GM12878 (cell line): ENCODE measurements around the gene MFSD12. TPM values are rescaled to one million over a fixed set of nuclear protein-coding genes. Genes with fewer than 3 reads are reported as not detected.

ENCODE experiments used
- SIX5 ChIP-seq: IDR thresholded peaks from 2 replicates; pipeline ENCODE4 v1.6.1; 2011; ENCODE audit warnings: mild to moderate bottlenecking, low read depth, low read length, moderate library complexity; ENCODE audit not compliant: severe bottlenecking
- SP1 ChIP-seq: IDR thresholded peaks from one replicate; pipeline ENCODE4 v1.6.1; 2011; ENCODE audit warnings: low read depth, low read length
- SPI1 ChIP-seq: IDR thresholded peaks from 2 replicates; pipeline ENCODE4 v1.6.1; 2011; ENCODE audit warnings: low read depth, mild to moderate bottlenecking, low read length, moderate library complexity, borderline replicate concordance; ENCODE audit not compliant: insufficient read depth
- SUZ12 ChIP-seq: fragments of 200-600 bp; sonication (generic); IDR thresholded peaks from one replicate; pipeline ENCODE4 v1.6.1; 2018; ENCODE audit warnings: antibody characterized with exemption, mild to moderate bottlenecking; ENCODE audit not compliant: unreplicated experiment
- TBL1XR1 ChIP-seq: IDR thresholded peaks from 2 replicates; pipeline ENCODE4 v1.6.1; 2012; ENCODE audit warnings: low read depth, low read length, improper control_type of control experiment
- TCF3 ChIP-seq: IDR thresholded peaks from 2 replicates; pipeline ENCODE4 v1.6.1; 2012; ENCODE audit warnings: low read depth, mild to moderate bottlenecking, low read length, borderline replicate concordance; ENCODE audit not compliant: insufficient read depth
- TCF7 ChIP-seq: IDR thresholded peaks from 2 replicates; pipeline ENCODE4 v1.6.1; 2014; ENCODE audit warnings: antibody characterized with exemption, borderline replicate concordance
- ZBTB11 ChIP-seq: fragments of 450-650 bp; formaldehyde crosslinking; IDR thresholded peaks from 2 replicates; pipeline ENCODE4 v1.5.0; 2022; ENCODE audit warnings: mild to moderate bottlenecking, missing genetic modification characterization
- ZNF592 ChIP-seq: fragments of 450-650 bp; IDR thresholded peaks from 2 replicates; pipeline ENCODE4 v1.6.1; 2017; ENCODE audit warnings: mild to moderate bottlenecking, moderate library complexity
- polyA plus RNA-seq, 11 experiments: library from polyadenylated mRNA; depleted of rRNA in 4 of 11; unstranded in 6 of 11; stranded (reverse) in 5 of 11; fragments of >200 nt; fragmentation: Nextera tagmentation in 4 of 11; fragmentation: Illumina TruSeq in 1 of 11; extraction: Ambion mirVana in 4 of 11; extraction: Trizol in 1 of 11; gene quantifications; 1 replicate in 1 of 11; 2 replicates in 10 of 11; pipeline versions ENCODE4 v1.2.1 to v1.2.3, GENCODE V29; 2011 to 2016; ENCODE audit warnings: inconsistent platforms in 2 of 11, missing spikeins in 2 of 11, low read depth in 1 of 11
- total RNA-seq, 4 experiments: library from RNA; depleted of rRNA in 3 of 4; stranded (reverse); fragments of >200 nt in 3 of 4; fragmentation: Illumina TruSeq in 1 of 4; extraction: Trizol in 1 of 4; gene quantifications; 2 replicates each; pipeline versions ENCODE4 v1.2.1 to v1.2.3, GENCODE V29; 2013 to 2021
- TF ChIP-seq, protein P1 (sequence below): fragments of 450-650 bp; formaldehyde crosslinking; IDR thresholded peaks from 2 replicates; pipeline ENCODE4 v1.4.0; 2022; ENCODE audit warnings: mild to moderate bottlenecking, moderate library complexity
- TF ChIP-seq, protein P2 (sequence below): IDR thresholded peaks from 2 replicates; pipeline ENCODE4 v1.6.1; 2011; ENCODE audit warnings: mild to moderate bottlenecking, low read depth, low read length, moderate library complexity; ENCODE audit not compliant: insufficient replicate concordance

The MFSD12 gene
- total and polyA plus RNA-seq, 10 of the 15 experiments (the other 5 are each of a cell fraction or from before 2014, with no cell fraction given), result 0.58 to 65.9 (median 16.8) TPM

GRCh38 chr19:3554254-3555083 lies 2.9 kb downstream of the MFSD12 start (continued):
- TF ChIP-seq ZBTB11 (peak; percentile 70), TCF3 (no peak), TCF7 (no peak), TBL1XR1 (no peak), SIX5 (no peak), SUZ12 (no peak), SPI1 (peak; percentile 44; the same call in 1 of the 2 replicates), ZNF592 (no peak), SP1 (no peak)
- TF ChIP-seq, protein P1, sequence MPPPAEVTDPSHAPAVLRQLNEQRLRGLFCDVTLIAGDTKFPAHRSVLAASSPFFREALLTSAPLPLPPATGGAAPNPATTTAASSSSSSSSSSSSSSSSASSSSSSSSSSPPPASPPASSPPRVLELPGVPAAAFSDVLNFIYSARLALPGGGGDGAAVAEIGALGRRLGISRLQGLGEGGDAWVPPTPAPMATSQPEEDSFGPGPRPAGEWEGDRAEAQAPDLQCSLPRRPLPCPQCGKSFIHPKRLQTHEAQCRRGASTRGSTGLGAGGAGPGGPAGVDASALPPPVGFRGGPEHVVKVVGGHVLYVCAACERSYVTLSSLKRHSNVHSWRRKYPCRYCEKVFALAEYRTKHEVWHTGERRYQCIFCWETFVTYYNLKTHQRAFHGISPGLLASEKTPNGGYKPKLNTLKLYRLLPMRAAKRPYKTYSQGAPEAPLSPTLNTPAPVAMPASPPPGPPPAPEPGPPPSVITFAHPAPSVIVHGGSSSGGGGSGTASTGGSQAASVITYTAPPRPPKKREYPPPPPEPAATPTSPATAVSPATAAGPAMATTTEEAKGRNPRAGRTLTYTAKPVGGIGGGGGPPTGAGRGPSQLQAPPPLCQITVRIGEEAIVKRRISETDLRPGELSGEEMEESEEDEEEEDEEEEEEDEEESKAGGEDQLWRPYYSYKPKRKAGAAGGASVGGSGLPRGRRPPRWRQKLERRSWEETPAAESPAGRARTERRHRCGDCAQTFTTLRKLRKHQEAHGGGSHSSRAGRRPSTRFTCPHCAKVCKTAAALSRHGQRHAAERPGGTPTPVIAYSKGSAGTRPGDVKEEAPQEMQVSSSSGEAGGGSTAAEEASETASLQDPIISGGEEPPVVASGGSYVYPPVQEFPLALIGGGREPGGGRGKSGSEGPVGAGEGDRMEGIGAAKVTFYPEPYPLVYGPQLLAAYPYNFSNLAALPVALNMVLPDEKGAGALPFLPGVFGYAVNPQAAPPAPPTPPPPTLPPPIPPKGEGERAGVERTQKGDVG (CRISPR knock-in tag), result no peak
- TF ChIP-seq, protein P2, sequence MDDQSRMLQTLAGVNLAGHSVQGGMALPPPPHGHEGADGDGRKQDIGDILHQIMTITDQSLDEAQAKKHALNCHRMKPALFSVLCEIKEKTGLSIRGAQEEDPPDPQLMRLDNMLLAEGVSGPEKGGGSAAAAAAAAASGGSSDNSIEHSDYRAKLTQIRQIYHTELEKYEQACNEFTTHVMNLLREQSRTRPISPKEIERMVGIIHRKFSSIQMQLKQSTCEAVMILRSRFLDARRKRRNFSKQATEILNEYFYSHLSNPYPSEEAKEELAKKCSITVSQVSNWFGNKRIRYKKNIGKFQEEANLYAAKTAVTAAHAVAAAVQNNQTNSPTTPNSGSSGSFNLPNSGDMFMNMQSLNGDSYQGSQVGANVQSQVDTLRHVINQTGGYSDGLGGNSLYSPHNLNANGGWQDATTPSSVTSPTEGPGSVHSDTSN, result no peak
- TF ChIP-seq, all 136 proteins: peak for 13
